Measurements from ENCODE around the gene SSTR5.

The SSTR5 gene

DNA sequence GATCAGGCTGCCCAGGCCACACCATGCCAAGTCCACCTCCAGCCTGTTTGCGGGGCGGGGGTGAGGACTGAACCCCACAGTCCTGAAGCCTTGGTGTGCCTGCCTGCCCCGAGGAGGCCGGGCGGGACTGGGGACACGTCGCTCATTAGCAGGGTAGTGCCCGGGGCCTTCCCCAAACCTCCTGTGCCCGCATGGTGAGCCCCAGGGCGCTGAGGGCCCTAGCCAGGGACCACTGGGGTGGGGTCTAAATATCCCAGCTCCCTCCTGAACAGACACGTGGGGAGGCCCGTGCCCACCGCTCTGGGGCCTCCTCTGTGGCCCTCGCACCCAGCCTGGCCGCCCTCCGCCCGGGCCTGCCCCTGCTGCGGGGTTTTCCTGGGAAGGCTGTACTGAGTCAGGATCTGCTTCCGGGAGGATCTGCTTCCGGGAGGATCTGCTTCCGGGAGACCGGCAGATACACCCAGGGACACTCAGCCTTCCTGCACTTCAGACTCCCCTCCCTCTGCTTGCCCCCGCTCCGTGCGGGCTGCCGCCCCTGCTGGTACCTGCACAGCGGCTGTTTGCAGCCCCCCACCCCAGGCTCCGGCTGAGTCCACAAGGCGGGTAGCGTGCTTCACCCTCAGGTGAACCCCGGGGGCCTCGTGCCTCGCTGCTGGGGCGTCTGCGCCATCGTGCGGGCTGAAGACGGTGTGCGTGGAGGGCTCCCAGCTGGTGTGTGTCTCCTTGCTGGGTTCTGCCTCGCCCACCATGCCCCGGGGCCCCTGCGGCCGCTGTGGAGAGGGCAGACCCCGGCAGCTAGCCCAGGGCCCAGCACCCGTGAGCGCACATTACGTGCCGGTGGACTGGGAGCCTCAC, 56.8 kb downstream of the SSTR5 start:
- no peak overlapping the region for H3K27ac ChIP-seq (ENCODE audit: low read length)

DNA sequence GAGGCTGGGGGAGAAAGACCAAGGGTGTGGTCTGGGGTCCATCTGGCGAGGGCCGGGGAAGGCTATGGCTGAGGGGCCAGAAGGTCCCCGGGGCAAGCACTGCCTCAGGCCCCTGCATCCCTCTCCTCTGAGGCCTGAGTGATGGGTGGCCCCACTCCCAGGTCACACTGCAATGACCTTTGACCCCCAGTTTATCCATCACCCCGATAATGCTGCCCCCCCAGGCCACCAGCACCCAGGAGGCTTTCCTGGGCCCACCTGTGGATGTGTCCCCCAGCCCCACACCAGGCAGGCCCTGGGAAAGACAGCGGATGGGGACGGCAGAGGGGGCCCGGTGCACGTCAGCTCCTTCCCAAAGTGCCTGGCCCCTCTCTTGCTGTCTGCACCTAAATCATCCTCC, 57.8 kb downstream of the SSTR5 start:
- Histone ChIP-seq H3K36me3 (replicated peaks; ENCODE audit: insufficient read depth, low read length) (no peaks in the 10 kb centered on the region), H3K27me3 (replicated peaks; ENCODE audit: insufficient read depth, low read length) (peaks cover 89% of the 10 kb centered on the region), H3K79me2 (ENCODE audit: low read length) (no peaks in the 10 kb centered on the region), H3K9me2 (replicated peaks; ENCODE audit: insufficient read depth, low read length) (no peaks in the 10 kb centered on the region), H3F3A (ENCODE audit: insufficient read depth, low read length) (no peaks in the 10 kb centered on the region), H3K27ac (ENCODE audit: low read length) (no peak overlapping the region), H2AFZ (ENCODE audit: low read length) (no peak overlapping the region), H3K9me3 (replicated peaks; ENCODE audit: insufficient read depth, low read length) (no peaks in the 10 kb centered on the region), H3K9ac (ENCODE audit: low read length) (no peak overlapping the region), H3K4me1 (ENCODE audit: low read length) (no peaks in the 10 kb centered on the region), H3K4me3 (ENCODE audit: low read length) (no peak overlapping the region), H4K20me1 (ENCODE audit: insufficient read depth, low read length) (no peaks in the 10 kb centered on the region), H3K4me2 (ENCODE audit: low read depth, low read length) (no peak overlapping the region)
- TF ChIP-seq, protein P1, sequence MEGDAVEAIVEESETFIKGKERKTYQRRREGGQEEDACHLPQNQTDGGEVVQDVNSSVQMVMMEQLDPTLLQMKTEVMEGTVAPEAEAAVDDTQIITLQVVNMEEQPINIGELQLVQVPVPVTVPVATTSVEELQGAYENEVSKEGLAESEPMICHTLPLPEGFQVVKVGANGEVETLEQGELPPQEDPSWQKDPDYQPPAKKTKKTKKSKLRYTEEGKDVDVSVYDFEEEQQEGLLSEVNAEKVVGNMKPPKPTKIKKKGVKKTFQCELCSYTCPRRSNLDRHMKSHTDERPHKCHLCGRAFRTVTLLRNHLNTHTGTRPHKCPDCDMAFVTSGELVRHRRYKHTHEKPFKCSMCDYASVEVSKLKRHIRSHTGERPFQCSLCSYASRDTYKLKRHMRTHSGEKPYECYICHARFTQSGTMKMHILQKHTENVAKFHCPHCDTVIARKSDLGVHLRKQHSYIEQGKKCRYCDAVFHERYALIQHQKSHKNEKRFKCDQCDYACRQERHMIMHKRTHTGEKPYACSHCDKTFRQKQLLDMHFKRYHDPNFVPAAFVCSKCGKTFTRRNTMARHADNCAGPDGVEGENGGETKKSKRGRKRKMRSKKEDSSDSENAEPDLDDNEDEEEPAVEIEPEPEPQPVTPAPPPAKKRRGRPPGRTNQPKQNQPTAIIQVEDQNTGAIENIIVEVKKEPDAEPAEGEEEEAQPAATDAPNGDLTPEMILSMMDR (IDR thresholded peaks at IDR 0.05; ENCODE audit: low read length), result no peak
- TF ChIP-seq EZH2 (optimal IDR thresholded peaks at IDR 0.05; ENCODE audit: low read depth, low read length) (no peak), EZH2phosphoT487 (IDR thresholded peaks at IDR 0.05; ENCODE audit: low read length) (no peak)
- no peak for DNase-seq

More for the DNA sequence above, 56.8 kb downstream of the SSTR5 start:
- Histone ChIP-seq H3K9me3 (replicated peaks; ENCODE audit: insufficient read depth, low read length) (no peaks in the 10 kb centered on the region), H3K4me1 (ENCODE audit: low read length) (no peaks in the 10 kb centered on the region), H3K4me2 (ENCODE audit: low read depth, low read length) (no peak overlapping the region), H3K79me2 (ENCODE audit: low read length) (no peaks in the 10 kb centered on the region), H3K4me3 (ENCODE audit: low read length) (no peak overlapping the region), H4K20me1 (ENCODE audit: insufficient read depth, low read length) (no peaks in the 10 kb centered on the region), H3K9me2 (replicated peaks; ENCODE audit: insufficient read depth, low read length) (no peaks in the 10 kb centered on the region), H3F3A (ENCODE audit: insufficient read depth, low read length) (no peaks in the 10 kb centered on the region), H3K27me3 (replicated peaks; ENCODE audit: insufficient read depth, low read length) (peaks cover 90% of the 10 kb centered on the region), H2AFZ (ENCODE audit: low read length) (no peak overlapping the region), H3K9ac (ENCODE audit: low read length) (no peak overlapping the region), H3K36me3 (replicated peaks; ENCODE audit: insufficient read depth, low read length) (no peaks in the 10 kb centered on the region)
- DNase-seq, result no peak
- TF ChIP-seq, protein P1 (IDR thresholded peaks at IDR 0.05; ENCODE audit: low read length), result no peak
- TF ChIP-seq EZH2 (optimal IDR thresholded peaks at IDR 0.05; ENCODE audit: low read depth, low read length) (no peak), EZH2phosphoT487 (IDR thresholded peaks at IDR 0.05; ENCODE audit: low read length) (no peak)
